Hypothalamus (tissue), 51 donors: ENCODE results near the gene SWAP70.
A peak's percentile ranks its signal among the peaks of the same experiment; 100 is the strongest.

ENCODE experiments used
- DNase-seq, 51 donors: peaks; one replicate each; lab custom pipeline; 2025; lab: John Stamatoyannopoulos, UW

SWAP70 gene

GRCh38 chr11:9772218-9772617, 108.3 kb downstream of the SWAP70 start:
- no peak for DNase-seq

GRCh38 chr11:9773524-9773923, 109.6 kb downstream of the SWAP70 start:
- DNase-seq, result no peak

GRCh38 chr11:9774109-9774508, 110.2 kb downstream of the SWAP70 start:
- no peak for DNase-seq

- DNase-seq, result no peak
Observed at GRCh38 chr11:9774591-9775397, 110.9 kb downstream of the SWAP70 start.

- no peak for DNase-seq
Observed at GRCh38 chr11:9775398-9775779, 111.5 kb downstream of the SWAP70 start.

- DNase-seq, result no peak
Observed at GRCh38 chr11:9776203-9776602, 112.3 kb downstream of the SWAP70 start.

- no peak for DNase-seq
Observed at GRCh38 chr11:9777066-9777465, 113.2 kb downstream of the SWAP70 start.

GRCh38 chr11:9777525-9777924, 113.6 kb downstream of the SWAP70 start:
- no peak for DNase-seq

- DNase-seq, result no peak
Observed at GRCh38 chr11:9780929-9781328, 117.1 kb downstream of the SWAP70 start.

- DNase-seq, result no peak
Observed at GRCh38 chr11:9783986-9784385, 120.1 kb downstream of the SWAP70 start.

GRCh38 chr11:9784602-9785315, 120.9 kb downstream of the SWAP70 start:
- no peak for DNase-seq

GRCh38 chr11:9787260-9787659, 123.4 kb downstream of the SWAP70 start:
- no peak for DNase-seq

- peak in 3 of 51 donors; percentile 4 to 8 (median 5) for DNase-seq
Observed at GRCh38 chr11:9787981-9788521, 124.2 kb downstream of the SWAP70 start.

- DNase-seq, result no peak
Observed at GRCh38 chr11:9789910-9790309, 126.0 kb downstream of the SWAP70 start.

- no peak for DNase-seq
Observed at GRCh38 chr11:9790703-9791102, 126.8 kb downstream of the SWAP70 start.

GRCh38 chr11:9796266-9796665, 132.4 kb downstream of the SWAP70 start:
- no peak for DNase-seq

- DNase-seq, result no peak
Observed at GRCh38 chr11:9796854-9797253, 133.0 kb downstream of the SWAP70 start.

- DNase-seq, result no peak
Observed at GRCh38 chr11:9797300-9797699, 133.4 kb downstream of the SWAP70 start.

- DNase-seq, result no peak
Observed at GRCh38 chr11:9799886-9800285, 136.0 kb downstream of the SWAP70 start.

GRCh38 chr11:9802291-9802861, 138.5 kb downstream of the SWAP70 start:
- no peak for DNase-seq
